ENCODE results near the gene DGKI. TPM values are rescaled to one million over a fixed set of nuclear protein-coding genes. Genes with fewer than 3 reads are reported as not detected.

Gene DGKI
- total and polyA plus RNA-seq, 9 of the 15 experiments (the other 6 are each of a cell fraction or from before 2014, with no cell fraction given) = 0.11 to 0.54 (median 0.15) TPM; not detected in 5

GRCh38 chr7:137539111-137539715 is 307.6 kb downstream of the DGKI start:
- intact Hi-C loops (cut with micrococcal nuclease) = no loop called here

More at GRCh38 chr7:137539111-137539715, 307.6 kb downstream of the DGKI start:
- Histone ChIP-seq H3K9ac (ENCODE audit: insufficient read depth in 1 of 2, low read depth in 2 of 2, low read length in 2 of 2) (no peak overlapping the region), H3K27ac (ENCODE audit: extremely low read depth, low read depth, low read length) (no peak overlapping the region), H3K27me3 (ENCODE audit: control insufficient read depth in 2 of 2, insufficient read depth in 2 of 2, low read length in 2 of 2) (no peaks in the 10 kb centered on the region), H3K4me3 (no peak overlapping the region), H4K20me1 (replicated peaks; ENCODE audit: control insufficient read depth, insufficient read depth, low read length) (no peaks in the 10 kb centered on the region), H3K36me3 (ENCODE audit: control insufficient read depth, insufficient read depth, low read length) (no peaks in the 10 kb centered on the region), H3K79me2 (ENCODE audit: control insufficient read depth, insufficient read depth, low read length) (no peaks in the 10 kb centered on the region), H3K9me1 (ENCODE audit: control insufficient read depth, insufficient read depth, low read length) (no peaks in the 10 kb centered on the region), H3K9me3 (replicated peaks; ENCODE audit: control insufficient read depth, insufficient read depth, low read depth, low read length) (no peaks in the 10 kb centered on the region), H3K4me1 (replicated peaks in 1 of 2; ENCODE audit: control insufficient read depth in 2 of 2, insufficient read depth in 2 of 2, low read length in 2 of 2) (no peaks in the 10 kb centered on the region), H3K4me2 (ENCODE audit: insufficient read depth, low read length) (no peak overlapping the region), H2AFZ (ENCODE audit: low read depth, low read length) (no peak overlapping the region)
- ChIA-PET CTCF (ENCODE audit: low intra/inter-chr PET ratio) (interaction anchor here (0.5 kb wide), 1 partner anchor 94 kb away, joined by 6 read pairs; no protein-coding TSS in a partner anchor), POLR2A (interaction anchor here (1.2 kb wide), 1 partner anchor 9 kb away, joined by 3 read pairs; no protein-coding TSS in a partner anchor)
- no TSS peak for BruUV-seq (replicated peaks)
- in situ Hi-C loops (cut with MboI) = no loop called here
- TF ChIP-seq ATF4 (CRISPR knock-in tag; IDR thresholded peaks at IDR 0.05) (no peak), KDM1A (IDR thresholded peaks at IDR 0.05) (no peak), TRIM28 (IDR thresholded peaks at IDR 0.05) (no peak), GABPA (tag; conservative IDR thresholded peaks at IDR 0.05; ENCODE audit: low read depth) (no peak), GTF2F1 (IDR thresholded peaks at IDR 0.05; ENCODE audit: low read depth, low read length) (no peak), KDM2B (CRISPR knock-in tag; IDR thresholded peaks at IDR 0.05) (no peak), NELFE (IDR thresholded peaks at IDR 0.05; ENCODE audit: insufficient read depth, insufficient read length) (no peak), CGGBP1 (CRISPR knock-in tag; IDR thresholded peaks at IDR 0.05) (no peak), ZNF408 (CRISPR knock-in tag; IDR thresholded peaks at IDR 0.05; ENCODE audit: low read depth) (no peak), SREBF2 (CRISPR knock-in tag; IDR thresholded peaks at IDR 0.05) (no peak), CHD2 (IDR thresholded peaks at IDR 0.05; ENCODE audit: low read depth, low read length) (no peak), ZNF57 (CRISPR knock-in tag; IDR thresholded peaks at IDR 0.05) (no peak), ZFP36 (IDR thresholded peaks at IDR 0.05; ENCODE audit: low read depth, low read length, partially characterized antibody) (no peak), SNRNP70 (optimal IDR thresholded peaks at IDR 0.05; ENCODE audit: low read depth, low read length) (no peak), SFPQ (IDR thresholded peaks at IDR 0.05; ENCODE audit: low read depth, low read length) (no peak), SNAPC5 (CRISPR knock-in tag; IDR thresholded peaks at IDR 0.05) (no peak), GATAD2A (IDR thresholded peaks at IDR 0.05) (no peak)
- no peak for DNase-seq (ENCODE audit: extremely low read depth in 1 of 4, low spot score in 3 of 4)
- no peak for ATAC-seq
- WGBS (ENCODE audit: insufficient coverage, low coverage, missing lambda C conversion rate) = 0% methylated on average over 3 of the region's 3 CpGs
- FAIRE-seq = no peak
